RWPE1 (cell line): Measurements from ENCODE around the gene RCAN2.

Experiments used
- CTCF ChIA-PET: fragments of 350-600 bp; sonication (Branson Sonifier 250); formaldehyde crosslinking; extraction: SDS; loops from one replicate; lab custom pipeline; 2021; lab: Yijun Ruan, JAX
- POLR2A ChIA-PET: fragments of 400-600 bp; formaldehyde crosslinking; extraction: SDS; loops from one replicate; lab custom pipeline; 2020; ENCODE audit warnings: antibody characterized with exemption; ENCODE audit not compliant: low non-redundant PET; lab: Yijun Ruan, JAX
- DNase-seq: peaks from one replicate; pipeline ENCODE4 v3.0.0; 2012; ENCODE audit warnings: low spot score
- H3K27ac ChIP-seq: fragments of 450-650 bp; 2 replicates; pipeline ENCODE4 v1.5.1; 2017
- CTCF ChIP-seq: fragments of 450-650 bp; conservative IDR thresholded peaks from 2 replicates; pipeline ENCODE4 v1.5.1; 2017; ENCODE audit warnings: low read depth, mild to moderate bottlenecking

RCAN2 gene

GRCh38 chr6:46525583-46525982, 34.3 kb upstream of the RCAN2 start:
- CTCF ChIA-PET: no interaction called here
- no peak for TF ChIP-seq CTCF
- no peak overlapping the region for H3K27ac ChIP-seq
- no peak for DNase-seq
- POLR2A ChIA-PET: no interaction called here

- TF ChIP-seq CTCF: no peak
- ChIA-PET CTCF (interaction anchor here (0.6 to 1.0 kb wide), 2 partner anchors 19 to 346 kb away, joined by 3 read pairs; no protein-coding TSS in a partner anchor), POLR2A (no interaction called here)
- DNase-seq: no peak
- H3K27ac ChIP-seq: no peak overlapping the region
Observed at GRCh38 chr6:46521464-46521971, 30.3 kb upstream of the RCAN2 start.

- ChIA-PET POLR2A (no interaction called here), CTCF (no interaction called here)
- H3K27ac ChIP-seq: no peak overlapping the region
- DNase-seq: no peak
- TF ChIP-seq CTCF: no peak
Observed at GRCh38 chr6:46517202-46517601, 26.0 kb upstream of the RCAN2 start.

GRCh38 chr6:46513533-46513932, 22.3 kb upstream of the RCAN2 start:
- ChIA-PET POLR2A (no interaction called here), CTCF (interaction anchor here (0.7 kb wide), 1 partner anchor 21 kb away, joined by 3 read pairs; no protein-coding TSS in a partner anchor)
- H3K27ac ChIP-seq: no peak overlapping the region
- DNase-seq: no peak
- no peak for TF ChIP-seq CTCF

GRCh38 chr6:46511320-46511719, 20.1 kb upstream of the RCAN2 start:
- no peak overlapping the region for H3K27ac ChIP-seq
- no peak for DNase-seq
- POLR2A ChIA-PET: no interaction called here
- CTCF ChIA-PET: no interaction called here
- no peak for TF ChIP-seq CTCF

- H3K27ac ChIP-seq: no peak overlapping the region
- ChIA-PET POLR2A (no interaction called here), CTCF (interaction anchor here (0.7 kb wide), 1 partner anchor 33 kb away, joined by 3 read pairs; no protein-coding TSS in a partner anchor)
- no peak for DNase-seq
- TF ChIP-seq CTCF: no peak
Observed at GRCh38 chr6:46510651-46511050, 19.4 kb upstream of the RCAN2 start.
